Measurements from ENCODE around the gene HTT. TPM values are rescaled to one million over a fixed set of nuclear protein-coding genes. Genes with fewer than 3 reads are reported as not detected.

HTT gene
- total RNA-seq, 1 experiment from 2014 or later = 64.4 TPM

- Histone ChIP-seq H3K27ac (ENCODE audit: insufficient read length, low read depth, low read length) (no peak overlapping the region), H4K5ac (ENCODE audit: insufficient read length, low read depth, low read length) (no peak overlapping the region), H3K27me3 (ENCODE audit: insufficient read depth, low read length) (no peaks in the 10 kb centered on the region), H3K23ac (ENCODE audit: insufficient read length, low read depth, low read length) (no peak overlapping the region), H4K20me1 (ENCODE audit: control insufficient read depth, insufficient read depth, insufficient read length) (no peaks in the 10 kb centered on the region), H3K4me1 (ENCODE audit: insufficient read depth, low read length) (no peaks in the 10 kb centered on the region), H3K9ac (ENCODE audit: extremely low read depth, insufficient read length, low read length) (no peak overlapping the region), H3K18ac (ENCODE audit: insufficient read length, low read depth, low read length) (no peak overlapping the region), H3K56ac (ENCODE audit: insufficient read length, low read depth, low read length) (no peak overlapping the region), H3K14ac (ENCODE audit: insufficient read depth, low read length) (no peak overlapping the region), H3K79me2 (ENCODE audit: insufficient read depth, low read length) (no peaks in the 10 kb centered on the region), H2BK20ac (ENCODE audit: low read depth, low read length, poor library complexity, severe bottlenecking) (no peak overlapping the region), H3K4ac (ENCODE audit: low read depth, low read length) (no peak overlapping the region), H3K79me1 (ENCODE audit: insufficient read depth, low read depth, low read length, poor library complexity, severe bottlenecking) (no peaks in the 10 kb centered on the region), H2BK12ac (ENCODE audit: insufficient read length, low read depth, low read length) (no peak overlapping the region), H2BK15ac (ENCODE audit: low read depth, low read length) (no peak overlapping the region), H2BK5ac (ENCODE audit: insufficient read length, low read length) (no peak overlapping the region), H2AK5ac (ENCODE audit: insufficient read length, low read length) (no peak overlapping the region), H4K8ac (replicated peaks; ENCODE audit: insufficient read length, low read depth, low read length) (no peak overlapping the region), H4K91ac (ENCODE audit: insufficient read length, low read depth, low read length) (no peak overlapping the region), H2BK120ac (ENCODE audit: low read depth, low read length, poor library complexity, severe bottlenecking) (no peak overlapping the region), H3K23me2 (ENCODE audit: insufficient read length, low read depth, low read length, poor library complexity, severe bottlenecking) (no peaks in the 10 kb centered on the region), H3K4me2 (ENCODE audit: insufficient read depth, insufficient read length, low read length) (no peak overlapping the region), H2AFZ (ENCODE audit: low read length) (no peak overlapping the region), H3T11ph (ENCODE audit: low read length) (no peak overlapping the region), H3K9me3 (ENCODE audit: control insufficient read depth, low read depth, low read length) (no peaks in the 10 kb centered on the region)
- H3K36me3 Mint-ChIP-seq (ENCODE audit: insufficient read depth in 1 of 3, low read depth in 3 of 3) = no peaks in the 10 kb centered on the region
- peaks cover 4 to 14% of the 10 kb centered on the region in 2 experiments; a peak in 3 of 4 replicates for H3K4me1 Mint-ChIP-seq
- DNase-seq = no peak
- no peak overlapping the region for H3K4me3 Mint-ChIP-seq
- peaks cover 8% of the 10 kb centered on the region for H3K27me3 Mint-ChIP-seq (ENCODE audit: low read depth)
- no CpG with 5 or more reads among the region's 17 CpGs for WGBS (ENCODE audit: extremely low coverage, insufficient read length, low lambda C conversion rate)
- TF ChIP-seq, protein P1, sequence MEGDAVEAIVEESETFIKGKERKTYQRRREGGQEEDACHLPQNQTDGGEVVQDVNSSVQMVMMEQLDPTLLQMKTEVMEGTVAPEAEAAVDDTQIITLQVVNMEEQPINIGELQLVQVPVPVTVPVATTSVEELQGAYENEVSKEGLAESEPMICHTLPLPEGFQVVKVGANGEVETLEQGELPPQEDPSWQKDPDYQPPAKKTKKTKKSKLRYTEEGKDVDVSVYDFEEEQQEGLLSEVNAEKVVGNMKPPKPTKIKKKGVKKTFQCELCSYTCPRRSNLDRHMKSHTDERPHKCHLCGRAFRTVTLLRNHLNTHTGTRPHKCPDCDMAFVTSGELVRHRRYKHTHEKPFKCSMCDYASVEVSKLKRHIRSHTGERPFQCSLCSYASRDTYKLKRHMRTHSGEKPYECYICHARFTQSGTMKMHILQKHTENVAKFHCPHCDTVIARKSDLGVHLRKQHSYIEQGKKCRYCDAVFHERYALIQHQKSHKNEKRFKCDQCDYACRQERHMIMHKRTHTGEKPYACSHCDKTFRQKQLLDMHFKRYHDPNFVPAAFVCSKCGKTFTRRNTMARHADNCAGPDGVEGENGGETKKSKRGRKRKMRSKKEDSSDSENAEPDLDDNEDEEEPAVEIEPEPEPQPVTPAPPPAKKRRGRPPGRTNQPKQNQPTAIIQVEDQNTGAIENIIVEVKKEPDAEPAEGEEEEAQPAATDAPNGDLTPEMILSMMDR (conservative IDR thresholded peaks at IDR 0.05) = no peak
- no peak overlapping the region for H3K27ac Mint-ChIP-seq
- H3K9me3 Mint-ChIP-seq = no peaks in the 10 kb centered on the region
These were observed 195.6 kb downstream of the HTT start for GRCh38 chr4:3269991-3270611.
